ENCODE measurements around the gene CCDC66. TPM values are rescaled to one million over a fixed set of nuclear protein-coding genes. Genes with fewer than 3 reads are reported as not detected.

The CCDC66 gene
- total RNA-seq, result 5.5 and 10.2 TPM in 2 replicates

DNA sequence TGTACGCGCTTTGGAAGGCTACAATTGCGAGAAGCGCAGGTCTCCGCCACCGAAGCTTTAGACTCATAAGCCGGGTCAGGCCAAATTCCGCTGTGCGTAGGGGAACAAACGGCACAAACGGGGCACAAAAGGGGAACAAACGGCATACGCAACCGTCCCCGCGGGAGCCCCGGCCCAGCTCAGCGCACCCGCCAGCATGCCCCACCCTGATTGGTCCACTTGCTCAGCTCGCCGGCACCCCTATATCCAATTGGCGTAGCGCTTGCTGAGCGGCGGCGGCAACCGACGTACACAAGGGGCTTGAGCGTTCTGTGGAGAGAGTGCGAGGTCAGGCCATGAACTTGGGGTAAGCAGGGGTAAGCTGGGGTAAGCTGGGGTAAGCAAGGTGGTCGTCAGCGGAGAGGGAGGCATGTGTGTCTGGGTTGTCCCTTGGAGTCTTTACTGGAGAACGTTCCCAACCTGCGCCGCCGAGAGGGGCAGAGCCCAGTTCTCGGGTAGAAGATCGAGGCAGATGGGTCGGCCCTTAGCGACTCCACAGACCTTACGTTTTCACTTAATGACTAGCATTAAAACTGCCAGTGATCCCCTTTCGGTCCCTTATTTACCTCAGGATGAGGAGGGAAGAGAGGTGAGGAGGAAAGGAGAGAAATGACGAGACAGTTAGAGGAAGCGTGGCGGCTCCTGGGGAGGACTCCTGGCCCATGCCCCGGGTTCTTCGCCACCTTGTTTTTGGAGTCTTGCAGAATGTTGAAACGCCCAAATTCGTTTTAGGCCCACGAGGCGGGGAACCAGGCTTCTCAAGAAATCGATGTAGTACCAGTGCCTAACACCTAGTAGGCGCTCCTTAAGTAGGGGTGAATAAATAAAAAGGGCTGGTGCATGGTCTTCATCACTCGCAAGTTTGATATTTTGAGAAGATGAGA is at the start of gene CCDC66:
Gene CCDC66 (plus strand): TSS at position 268 of the 923 bp plus-strand sequence. CDS start 68 bp downstream, at position 336.

Other genes starting within 250 kb of the CCDC66 start
- under 0.01 TPM in 1 of 2 replicates, not detected in the other for gene ERC2, start 88.7 kb upstream of the CCDC66 start, total RNA-seq
- 35.9 and 41.0 TPM in 2 replicates for gene TASOR, start 126.1 kb downstream of the CCDC66 start, total RNA-seq
- 6.3 and 7.3 TPM in 2 replicates for gene ARHGEF3, start 244.8 kb downstream of the CCDC66 start, total RNA-seq

All from pericardium fibroblast (primary cell).